Karpas-422 (cell line): Measurements from ENCODE around the gene PARPBP. TPM values are rescaled to one million over a fixed set of nuclear protein-coding genes. Genes with fewer than 3 reads are reported as not detected.

Source experiments
- DNase-seq: peaks from one replicate; pipeline ENCODE4 v3.0.0-alpha.2; 2015
- H2AFZ ChIP-seq: fragments of 200-600 bp; sonication (generic); 2 replicates; pipeline ENCODE4 v1.6.1; 2014; ENCODE audit warnings: antibody characterized with exemption, low read length, mixed read lengths
- H3K27ac ChIP-seq: fragments of 200-600 bp; sonication (generic); 2 replicates; pipeline ENCODE4 v1.5.1; 2014; ENCODE audit warnings: mild to moderate bottlenecking, low read length, moderate library complexity
- H3K27me3 ChIP-seq: fragments of 200-600 bp; sonication (generic); 2 replicates; pipeline ENCODE4 v1.6.1; 2014; ENCODE audit warnings: low read length, mixed read lengths
- H3K36me3 ChIP-seq: fragments of 200-600 bp; sonication (generic); 2 replicates; pipeline ENCODE4 v1.6.1; 2014; ENCODE audit warnings: low read length, mixed read lengths; ENCODE audit not compliant: insufficient read depth
- H3K4me1 ChIP-seq: fragments of 200-600 bp; sonication (generic); 2 replicates; pipeline ENCODE4 v1.6.1; 2014; ENCODE audit warnings: mild to moderate bottlenecking, low read length, mixed read lengths
- H3K4me2 ChIP-seq: fragments of 200-600 bp; sonication (generic); 2 replicates; pipeline ENCODE4 v1.6.1; 2014; ENCODE audit warnings: low read length, low read depth, mild to moderate bottlenecking; ENCODE audit not compliant: poor library complexity, severe bottlenecking
- H3K4me3 ChIP-seq: fragments of 200-600 bp; sonication (generic); 2 replicates; pipeline ENCODE4 v1.5.1; 2014; ENCODE audit warnings: mild to moderate bottlenecking, antibody characterized with exemption, low read length, mixed read lengths
- H3K79me2 ChIP-seq: fragments of 200-600 bp; sonication (generic); 2 replicates; pipeline ENCODE4 v1.6.1; 2014; ENCODE audit warnings: mild to moderate bottlenecking, low read length, mixed read lengths
- H3K9ac ChIP-seq: fragments of 200-600 bp; sonication (generic); 2 replicates; pipeline ENCODE4 v1.6.0; 2014; ENCODE audit warnings: low read length
- H3K9me2 ChIP-seq: fragments of 200-600 bp; sonication (generic), shearing (Covaris generic); replicated peaks from 2 replicates; pipeline ENCODE4 v1.6.0; 2014; ENCODE audit warnings: mild to moderate bottlenecking, low read length, moderate library complexity; ENCODE audit not compliant: insufficient read depth
- H3K9me3 ChIP-seq: fragments of 300-700, 200-600 bp; sonication (generic); 2 replicates; pipeline ENCODE4 v1.6.1; 2014; ENCODE audit warnings: low read length, mixed read lengths
- H4K20me1 ChIP-seq: fragments of 200-600 bp; sonication (generic); 2 replicates; pipeline ENCODE4 v1.6.1; 2014; ENCODE audit warnings: mild to moderate bottlenecking, antibody characterized with exemption, low read length, low read depth; ENCODE audit not compliant: insufficient read depth
- total RNA-seq: library from RNA; depleted of rRNA; stranded (reverse); fragments of >200 nt; shearing (Covaris generic); gene quantifications from 2 replicates; pipeline ENCODE4 v1.2.3, GENCODE V29; 2014; ENCODE audit warnings: low replicate concordance

The PARPBP gene
- total RNA-seq, 1 experiment from 2014 or later = 49.6 TPM

- Histone ChIP-seq H3K9me2 (no peaks in the 10 kb centered on the region), H3K79me2 (peaks cover 16% of the 10 kb centered on the region; the same call in 1 of the 2 replicates), H3K27ac (no peak overlapping the region), H3K9ac (no peak overlapping the region), H3K9me3 (no peaks in the 10 kb centered on the region), H4K20me1 (no peaks in the 10 kb centered on the region), H3K36me3 (peaks cover 26% of the 10 kb centered on the region; the same call in 1 of the 2 replicates), H3K4me2 (no peak overlapping the region), H3K4me3 (no peak overlapping the region), H2AFZ (no peak overlapping the region), H3K27me3 (no peaks in the 10 kb centered on the region), H3K4me1 (peaks cover 3% of the 10 kb centered on the region; the same call in 1 of the 2 replicates)
- no peak for DNase-seq
Observed at GRCh38 chr12:102167821-102168604, 48.0 kb downstream of the PARPBP start.

DNA sequence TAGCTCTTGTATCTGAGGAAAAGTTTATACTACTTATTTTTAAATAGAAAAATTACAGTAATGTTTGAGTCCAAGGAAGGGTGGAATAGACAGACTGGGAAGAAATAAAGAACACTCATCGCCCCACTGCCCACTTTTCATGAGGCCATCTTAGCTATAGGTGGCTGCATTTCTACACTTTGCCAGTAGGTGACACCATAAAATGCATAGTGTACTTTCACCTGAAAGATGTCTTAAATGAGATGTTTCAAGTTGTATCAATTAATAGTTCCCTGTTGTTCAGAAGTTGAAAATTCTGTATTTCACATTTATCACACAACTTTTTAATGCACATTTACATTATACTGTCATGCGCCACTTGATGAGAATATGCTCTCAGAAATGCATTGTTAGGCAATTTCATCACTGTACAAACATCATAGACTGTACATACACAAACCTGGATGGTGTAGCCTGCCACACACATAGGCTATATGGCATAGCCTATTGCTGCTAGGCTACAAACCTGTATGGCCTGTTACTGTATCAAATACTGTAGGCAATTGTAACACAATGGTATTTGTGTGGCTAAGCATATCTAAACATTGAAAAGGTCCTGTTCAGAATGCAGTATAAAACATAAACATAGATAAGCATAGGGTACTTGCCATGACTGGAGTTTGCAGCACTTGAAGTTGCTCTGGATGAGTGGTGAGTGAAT lies 50.1 kb downstream of the PARPBP start:
- H3K9me2 ChIP-seq = no peaks in the 10 kb centered on the region
- H3K4me2 ChIP-seq = no peak overlapping the region
- H3K4me3 ChIP-seq = no peak overlapping the region
- no peak overlapping the region for H3K9ac ChIP-seq
- peaks cover 20% of the 10 kb centered on the region; the same call in 1 of the 2 replicates for H3K36me3 ChIP-seq
- no peaks in the 10 kb centered on the region for H3K27me3 ChIP-seq
- no peak overlapping the region for H3K27ac ChIP-seq
- peaks cover 7% of the 10 kb centered on the region; the same call in 1 of the 2 replicates for H3K79me2 ChIP-seq
- peaks cover 3% of the 10 kb centered on the region; the same call in 1 of the 2 replicates for H3K4me1 ChIP-seq
- no peaks in the 10 kb centered on the region for H4K20me1 ChIP-seq
- no peaks in the 10 kb centered on the region for H3K9me3 ChIP-seq
- no peak overlapping the region for H2AFZ ChIP-seq
- DNase-seq = peak; percentile 73

DNA sequence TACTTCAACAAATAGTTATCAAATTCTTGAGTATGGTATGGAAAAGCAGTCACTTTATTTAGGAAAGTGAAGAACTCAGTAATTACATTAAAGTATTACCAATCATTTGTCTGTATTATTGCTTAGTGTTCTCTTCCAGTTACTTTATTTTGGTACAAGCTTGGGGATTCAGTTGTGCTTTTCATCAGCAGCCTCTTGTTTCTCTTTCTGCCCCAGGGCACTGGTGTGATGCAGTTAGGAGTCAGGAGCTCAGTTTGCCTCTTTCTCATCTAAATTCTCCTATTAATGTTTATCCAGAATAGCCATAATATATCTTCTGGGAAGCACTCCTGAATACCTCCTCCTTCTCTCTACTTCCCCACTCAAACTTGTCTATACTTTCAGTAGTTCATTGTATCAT lies 52.0 kb downstream of the PARPBP start:
- DNase-seq = no peak

GRCh38 chr12:102172436-102172835 lies 52.5 kb downstream of the PARPBP start:
- H3K79me2 ChIP-seq = peaks cover 7% of the 10 kb centered on the region; the same call in 1 of the 2 replicates
- no peaks in the 10 kb centered on the region for H3K27me3 ChIP-seq
- H4K20me1 ChIP-seq = no peaks in the 10 kb centered on the region
- H3K27ac ChIP-seq = no peak overlapping the region
- H3K4me1 ChIP-seq = peaks cover 3% of the 10 kb centered on the region; the same call in 1 of the 2 replicates
- H3K36me3 ChIP-seq = peaks cover 17% of the 10 kb centered on the region; the same call in 1 of the 2 replicates
- H3K9ac ChIP-seq = no peak overlapping the region
- no peak overlapping the region for H3K4me3 ChIP-seq
- no peak for DNase-seq
- no peaks in the 10 kb centered on the region for H3K9me3 ChIP-seq
- no peaks in the 10 kb centered on the region for H3K9me2 ChIP-seq
- H3K4me2 ChIP-seq = no peak overlapping the region
- no peak overlapping the region for H2AFZ ChIP-seq

More for the DNA sequence above, 52.0 kb downstream of the PARPBP start:
- Histone ChIP-seq H3K27ac (no peak overlapping the region), H3K4me3 (no peak overlapping the region), H3K4me2 (no peak overlapping the region), H3K79me2 (peaks cover 7% of the 10 kb centered on the region; the same call in 1 of the 2 replicates), H3K27me3 (no peaks in the 10 kb centered on the region), H3K4me1 (peaks cover 3% of the 10 kb centered on the region; the same call in 1 of the 2 replicates), H3K9me2 (no peaks in the 10 kb centered on the region), H3K36me3 (peaks cover 15% of the 10 kb centered on the region; the same call in 1 of the 2 replicates), H4K20me1 (no peaks in the 10 kb centered on the region), H3K9ac (no peak overlapping the region), H3K9me3 (no peaks in the 10 kb centered on the region), H2AFZ (no peak overlapping the region)

DNA sequence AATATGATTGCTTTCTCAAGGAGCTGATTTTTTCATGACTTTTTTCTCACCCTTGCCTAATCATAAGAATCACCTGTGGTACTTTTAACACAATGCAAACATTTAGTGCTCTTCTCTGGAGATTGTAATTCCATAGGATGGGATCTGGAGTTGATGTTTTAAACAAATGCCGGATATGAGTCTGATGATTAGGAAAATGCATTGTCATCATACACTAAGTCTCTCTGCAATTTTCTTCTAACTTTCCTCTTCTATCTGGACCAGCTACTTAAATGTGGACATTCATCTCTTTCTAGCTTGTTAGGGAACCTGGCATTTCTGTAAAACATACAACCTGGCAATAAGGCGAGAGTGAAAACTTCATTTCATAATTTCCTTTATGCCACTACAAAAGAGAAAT lies 54.1 kb downstream of the PARPBP start:
- Histone ChIP-seq H3K9me3 (no peaks in the 10 kb centered on the region), H4K20me1 (no peaks in the 10 kb centered on the region), H3K36me3 (peaks cover 26% of the 10 kb centered on the region; the same call in 1 of the 2 replicates), H3K79me2 (0 out of 2 replicates have a peak, but pooled peaks cover 7% of the 10 kb centered on the region), H2AFZ (no peak overlapping the region), H3K4me1 (peaks cover under 1% of the 10 kb centered on the region; the same call in 1 of the 2 replicates), H3K9me2 (no peaks in the 10 kb centered on the region), H3K27me3 (no peaks in the 10 kb centered on the region), H3K9ac (no peak overlapping the region), H3K27ac (no peak overlapping the region), H3K4me3 (no peak overlapping the region), H3K4me2 (no peak overlapping the region)
- no peak for DNase-seq

DNA sequence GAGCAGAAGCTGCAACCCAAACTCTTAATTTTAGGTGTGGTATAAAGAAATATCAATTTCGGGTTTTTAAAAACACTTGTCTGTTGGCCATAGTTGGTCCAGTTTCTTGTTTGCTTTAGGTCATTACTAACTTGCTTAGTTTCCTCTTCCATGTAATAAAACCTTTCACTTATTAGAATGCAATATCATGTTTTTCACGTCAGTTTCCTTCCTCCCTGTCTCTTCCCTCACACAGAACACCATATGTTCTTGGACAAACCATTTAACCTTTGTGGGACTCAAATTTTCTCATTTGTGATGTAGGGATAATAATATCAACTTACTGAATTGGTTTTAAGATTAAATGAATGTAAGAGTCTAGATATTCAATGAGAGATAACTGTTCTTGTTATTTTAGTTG lies 54.8 kb downstream of the PARPBP start:
- Histone ChIP-seq H3K4me1 (no peaks in the 10 kb centered on the region), H2AFZ (no peak overlapping the region), H3K79me2 (0 out of 2 replicates have a peak, but pooled peaks cover 7% of the 10 kb centered on the region), H3K36me3 (peaks cover 26% of the 10 kb centered on the region; the same call in 1 of the 2 replicates), H3K9ac (no peak overlapping the region), H3K4me3 (no peak overlapping the region), H3K9me3 (no peaks in the 10 kb centered on the region), H4K20me1 (no peaks in the 10 kb centered on the region), H3K4me2 (no peak overlapping the region), H3K9me2 (no peaks in the 10 kb centered on the region), H3K27ac (no peak overlapping the region), H3K27me3 (no peaks in the 10 kb centered on the region)
- DNase-seq = no peak

- H3K27ac ChIP-seq = peak overlapping the region; percentile 55
- no peaks in the 10 kb centered on the region for H4K20me1 ChIP-seq
- peaks cover 22% of the 10 kb centered on the region; the same call in 1 of the 2 replicates for H3K36me3 ChIP-seq
- H3K27me3 ChIP-seq = no peaks in the 10 kb centered on the region
- H3K9me3 ChIP-seq = no peaks in the 10 kb centered on the region
- no peak overlapping the region for H3K9ac ChIP-seq
- no peak overlapping the region for H3K4me2 ChIP-seq
- peak; percentile 55 for DNase-seq
- H3K9me2 ChIP-seq = no peaks in the 10 kb centered on the region
- no peak overlapping the region for H3K4me3 ChIP-seq
- no peak overlapping the region for H2AFZ ChIP-seq
- peaks cover 19% of the 10 kb centered on the region for H3K79me2 ChIP-seq
- H3K4me1 ChIP-seq = peaks cover 13% of the 10 kb centered on the region
Observed at GRCh38 chr12:102182635-102183034, 62.7 kb downstream of the PARPBP start.

DNA sequence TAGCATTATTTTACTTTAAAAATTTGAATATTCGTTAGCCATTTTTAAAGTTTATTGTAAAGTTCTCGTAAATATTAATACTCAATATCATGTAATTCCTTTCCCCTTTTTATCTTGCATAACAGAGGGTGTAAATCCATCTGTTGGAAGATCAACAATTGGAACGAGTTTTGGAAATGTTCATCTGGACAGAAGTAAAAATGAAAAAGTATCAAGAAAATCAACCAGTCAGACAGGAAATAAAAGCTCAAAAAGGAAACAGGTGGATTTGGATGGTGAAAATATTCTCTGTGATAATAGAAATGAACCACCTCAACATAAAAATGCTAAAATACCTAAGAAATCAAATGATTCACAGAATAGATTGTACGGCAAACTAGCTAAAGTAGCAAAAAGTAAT lies 75.8 kb downstream of the PARPBP start:
- Histone ChIP-seq H3K4me2 (no peak overlapping the region), H2AFZ (no peak overlapping the region), H3K27ac (no peak overlapping the region), H3K9ac (no peak overlapping the region), H3K36me3 (peaks cover 18% of the 10 kb centered on the region), H4K20me1 (no peaks in the 10 kb centered on the region), H3K4me1 (peaks cover 3% of the 10 kb centered on the region), H3K27me3 (no peaks in the 10 kb centered on the region), H3K9me3 (no peaks in the 10 kb centered on the region), H3K4me3 (no peak overlapping the region), H3K79me2 (0 out of 2 replicates have a peak, but pooled peaks cover 9% of the 10 kb centered on the region), H3K9me2 (0 out of 2 replicates have a peak, but pooled peaks cover 5% of the 10 kb centered on the region)
- no peak for DNase-seq
